HL-60 (cell line): ENCODE data around the gene IQSEC1.

Experiments
- DNase-seq, 2 experiments: peaks; one replicate each; pipeline ENCODE4 v3.0.0-alpha.2; 2010 to 2020; ENCODE audit warnings: low read depth in 1 of 2, low spot score in 1 of 2
- H3K27ac ChIP-seq: fragments of 250-450 bp; sonication (Bioruptor Pico); replicated peaks from 2 replicates; pipeline ENCODE4 v1.5.1; 2020; ENCODE audit warnings: mild to moderate bottlenecking, moderate library complexity
- H3K27me3 ChIP-seq: fragments of 250-450 bp; sonication (Bioruptor Pico); 2 replicates; pipeline ENCODE4 v1.5.1; 2021; ENCODE audit warnings: mild to moderate bottlenecking, moderate library complexity; ENCODE audit not compliant: insufficient read depth, poor library complexity, severe bottlenecking
- H3K4me3 ChIP-seq: replicated peaks from 2 replicates; pipeline ENCODE4 v1.5.1; 2011; ENCODE audit warnings: mild to moderate bottlenecking, control low read depth, low read length; ENCODE audit not compliant: insufficient read depth
- CTCF ChIP-seq: IDR thresholded peaks from one replicate; pipeline ENCODE4 v1.5.1; 2011; ENCODE audit warnings: low read length, control low read depth, inconsistent platforms; ENCODE audit not compliant: insufficient read depth
- GABPA ChIP-seq: IDR thresholded peaks from 2 replicates; pipeline ENCODE4 v1.6.1; 2012; ENCODE audit warnings: low read depth
- POLR2AphosphoS5 ChIP-seq: IDR thresholded peaks from 2 replicates; pipeline ENCODE4 v1.6.1; 2012; ENCODE audit warnings: low read depth
- SPI1 ChIP-seq: IDR thresholded peaks from 2 replicates; pipeline ENCODE4 v1.6.1; 2012; ENCODE audit warnings: low read depth, mild to moderate bottlenecking, borderline replicate concordance
- TF ChIP-seq, protein P1 (sequence below): IDR thresholded peaks from 2 replicates; pipeline ENCODE4 v1.6.1; 2012; ENCODE audit warnings: low read depth; ENCODE audit not compliant: insufficient replicate concordance

IQSEC1 gene

DNA sequence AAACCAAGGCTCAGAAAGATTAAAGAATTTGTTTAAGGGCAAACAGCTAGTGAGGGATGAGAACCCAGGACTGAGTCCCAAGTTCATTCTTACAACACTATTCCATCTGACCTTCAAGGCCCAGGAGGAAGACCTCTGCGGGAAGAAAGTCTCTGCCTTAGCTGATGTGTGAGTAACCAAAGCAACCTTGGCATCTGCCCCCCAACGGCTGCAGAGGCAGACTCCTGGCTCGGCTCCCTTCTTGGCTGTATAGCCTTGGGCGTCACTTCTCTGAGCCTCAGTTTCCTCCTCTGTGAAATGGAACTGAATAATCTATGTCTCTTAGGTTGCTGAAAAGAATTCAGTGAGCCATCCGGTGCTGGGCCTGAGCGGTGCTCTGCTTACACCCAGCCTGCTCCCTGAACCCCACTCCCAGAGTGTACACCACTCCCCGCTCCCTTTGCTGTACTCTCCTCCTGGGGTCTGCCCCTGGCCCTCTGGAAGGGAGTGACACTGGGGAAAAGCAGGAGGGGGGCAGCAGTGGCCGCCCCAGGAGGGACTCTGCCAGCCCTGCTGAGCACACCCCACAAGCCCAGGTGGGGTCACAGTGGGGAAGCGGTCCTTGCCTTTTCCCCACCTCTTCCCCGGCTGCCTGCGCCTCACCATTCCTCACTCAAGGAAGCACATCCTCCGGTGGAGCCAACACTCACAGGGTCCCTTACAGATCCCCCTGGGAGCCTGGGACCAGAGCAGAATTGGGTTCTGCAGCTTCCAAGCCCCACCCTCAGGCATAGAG lies 97.3 kb downstream of the IQSEC1 start:
- DNase-seq = no peak
- H3K27ac ChIP-seq = no peak overlapping the region
- no peak overlapping the region for H3K4me3 ChIP-seq
- peaks cover 2% of the 10 kb centered on the region for H3K27me3 ChIP-seq
- TF ChIP-seq GABPA (no peak), SPI1 (no peak), POLR2AphosphoS5 (no peak), CTCF (no peak)
- TF ChIP-seq, protein P1, sequence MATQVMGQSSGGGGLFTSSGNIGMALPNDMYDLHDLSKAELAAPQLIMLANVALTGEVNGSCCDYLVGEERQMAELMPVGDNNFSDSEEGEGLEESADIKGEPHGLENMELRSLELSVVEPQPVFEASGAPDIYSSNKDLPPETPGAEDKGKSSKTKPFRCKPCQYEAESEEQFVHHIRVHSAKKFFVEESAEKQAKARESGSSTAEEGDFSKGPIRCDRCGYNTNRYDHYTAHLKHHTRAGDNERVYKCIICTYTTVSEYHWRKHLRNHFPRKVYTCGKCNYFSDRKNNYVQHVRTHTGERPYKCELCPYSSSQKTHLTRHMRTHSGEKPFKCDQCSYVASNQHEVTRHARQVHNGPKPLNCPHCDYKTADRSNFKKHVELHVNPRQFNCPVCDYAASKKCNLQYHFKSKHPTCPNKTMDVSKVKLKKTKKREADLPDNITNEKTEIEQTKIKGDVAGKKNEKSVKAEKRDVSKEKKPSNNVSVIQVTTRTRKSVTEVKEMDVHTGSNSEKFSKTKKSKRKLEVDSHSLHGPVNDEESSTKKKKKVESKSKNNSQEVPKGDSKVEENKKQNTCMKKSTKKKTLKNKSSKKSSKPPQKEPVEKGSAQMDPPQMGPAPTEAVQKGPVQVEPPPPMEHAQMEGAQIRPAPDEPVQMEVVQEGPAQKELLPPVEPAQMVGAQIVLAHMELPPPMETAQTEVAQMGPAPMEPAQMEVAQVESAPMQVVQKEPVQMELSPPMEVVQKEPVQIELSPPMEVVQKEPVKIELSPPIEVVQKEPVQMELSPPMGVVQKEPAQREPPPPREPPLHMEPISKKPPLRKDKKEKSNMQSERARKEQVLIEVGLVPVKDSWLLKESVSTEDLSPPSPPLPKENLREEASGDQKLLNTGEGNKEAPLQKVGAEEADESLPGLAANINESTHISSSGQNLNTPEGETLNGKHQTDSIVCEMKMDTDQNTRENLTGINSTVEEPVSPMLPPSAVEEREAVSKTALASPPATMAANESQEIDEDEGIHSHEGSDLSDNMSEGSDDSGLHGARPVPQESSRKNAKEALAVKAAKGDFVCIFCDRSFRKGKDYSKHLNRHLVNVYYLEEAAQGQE = no peak

DNA sequence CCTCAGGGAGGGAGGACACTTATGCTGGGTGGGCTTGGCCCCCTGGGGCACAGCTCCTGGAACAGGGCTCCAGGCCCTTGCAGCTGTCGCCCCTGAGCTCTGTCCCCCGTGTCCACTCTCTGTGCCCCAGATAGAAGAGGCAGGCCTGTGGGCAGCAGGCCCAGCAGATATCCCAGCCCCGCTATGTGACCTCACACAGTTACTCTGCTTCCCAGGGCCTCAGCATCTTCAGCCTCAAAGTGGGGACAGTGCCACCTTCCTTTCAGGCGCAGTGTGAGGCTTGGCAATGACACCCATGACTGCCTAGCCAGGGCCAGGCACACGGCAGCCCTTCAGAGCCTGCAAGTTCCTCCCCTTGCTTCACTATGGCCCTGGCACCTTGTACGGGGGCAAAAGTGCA lies 98.4 kb downstream of the IQSEC1 start:
- no peak overlapping the region for H3K27ac ChIP-seq
- TF ChIP-seq GABPA = no peak
- no peak for TF ChIP-seq CTCF
- no peak for TF ChIP-seq POLR2AphosphoS5
- TF ChIP-seq, protein P1 = no peak
- no peak for TF ChIP-seq SPI1
- no peak for DNase-seq
- no peak overlapping the region for H3K4me3 ChIP-seq
- peaks cover 2% of the 10 kb centered on the region for H3K27me3 ChIP-seq

GRCh38 chr3:12974334-12974733 lies 98.9 kb downstream of the IQSEC1 start:
- DNase-seq = no peak
- Histone ChIP-seq H3K4me3 (no peak overlapping the region), H3K27me3 (peaks cover 2% of the 10 kb centered on the region), H3K27ac (no peak overlapping the region)
- no peak for TF ChIP-seq CTCF
- TF ChIP-seq POLR2AphosphoS5 = no peak

- H3K4me3 ChIP-seq = no peak overlapping the region
- no peak overlapping the region for H3K27ac ChIP-seq
- TF ChIP-seq POLR2AphosphoS5 (no peak), SPI1 (no peak), CTCF (no peak), GABPA (no peak)
- TF ChIP-seq, protein P1 = no peak
- no peak for DNase-seq
- H3K27me3 ChIP-seq = peaks cover 2% of the 10 kb centered on the region
Measured at GRCh38 chr3:12973827-12974226, 99.4 kb downstream of the IQSEC1 start.
